GM21515 (cell line): ENCODE results near the gene AMER2.

ENCODE experiments used
- ATAC-seq: cut with Tn5 transposase; IDR thresholded peaks from one replicate; pipeline ENCODE4 v1.9.1; 2021; ENCODE audit not compliant: unreplicated experiment

The AMER2 gene, protein sequence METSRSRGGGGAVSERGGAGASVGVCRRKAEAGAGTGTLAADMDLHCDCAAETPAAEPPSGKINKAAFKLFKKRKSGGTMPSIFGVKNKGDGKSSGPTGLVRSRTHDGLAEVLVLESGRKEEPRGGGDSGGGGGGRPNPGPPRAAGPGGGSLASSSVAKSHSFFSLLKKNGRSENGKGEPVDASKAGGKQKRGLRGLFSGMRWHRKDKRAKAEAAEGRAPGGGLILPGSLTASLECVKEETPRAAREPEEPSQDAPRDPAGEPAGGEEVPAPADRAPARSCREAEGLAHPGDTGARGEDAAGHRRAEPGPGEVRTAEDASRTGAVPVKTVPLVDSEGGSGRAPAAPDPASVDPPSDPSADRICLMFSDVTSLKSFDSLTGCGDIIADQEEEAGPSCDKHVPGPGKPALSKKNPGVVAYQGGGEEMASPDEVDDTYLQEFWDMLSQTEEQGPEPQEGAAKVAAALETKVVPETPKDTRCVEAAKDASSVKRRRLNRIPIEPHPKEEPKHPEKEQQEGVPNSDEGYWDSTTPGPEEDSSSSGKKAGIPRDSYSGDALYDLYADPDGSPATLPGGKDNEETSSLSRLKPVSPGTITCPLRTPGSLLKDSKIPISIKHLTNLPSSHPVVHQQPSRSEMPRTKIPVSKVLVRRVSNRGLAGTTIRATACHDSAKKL

GRCh38 chr13:25171517-25172302 is at the start of gene AMER2:
Gene AMER2, minus strand, starts transcription at chr13:25172288. Its CDS starts 669 bp downstream, at chr13:25171619.
- no peak for ATAC-seq

DNA sequence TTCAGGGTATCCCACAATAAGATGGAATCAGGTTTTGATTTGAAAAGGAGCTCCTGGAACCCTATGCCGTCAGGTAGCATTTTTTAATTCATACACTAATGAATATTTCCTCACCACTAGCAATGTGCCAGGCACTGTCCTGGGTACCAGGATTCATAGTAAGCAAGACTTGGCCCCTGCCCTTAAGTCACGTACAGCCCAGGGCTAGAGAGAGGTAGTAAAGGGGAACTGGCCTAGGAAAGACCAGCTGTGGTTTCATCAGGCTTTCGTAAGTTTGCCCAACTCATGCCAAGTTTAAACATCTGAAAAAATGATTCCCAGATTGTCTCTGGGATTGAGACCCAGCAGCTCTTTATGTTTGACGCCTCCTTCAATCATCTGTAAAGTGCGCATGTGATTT is 45.9 kb upstream of the AMER2 start:
- ATAC-seq = no peak

- ATAC-seq = no peak
Measured at GRCh38 chr13:25217023-25217885, 45.2 kb upstream of the AMER2 start.

- ATAC-seq = no peak
Measured at GRCh38 chr13:25215253-25215575, 43.1 kb upstream of the AMER2 start.

GRCh38 chr13:25214491-25215252 is 42.6 kb upstream of the AMER2 start:
- no peak for ATAC-seq

DNA sequence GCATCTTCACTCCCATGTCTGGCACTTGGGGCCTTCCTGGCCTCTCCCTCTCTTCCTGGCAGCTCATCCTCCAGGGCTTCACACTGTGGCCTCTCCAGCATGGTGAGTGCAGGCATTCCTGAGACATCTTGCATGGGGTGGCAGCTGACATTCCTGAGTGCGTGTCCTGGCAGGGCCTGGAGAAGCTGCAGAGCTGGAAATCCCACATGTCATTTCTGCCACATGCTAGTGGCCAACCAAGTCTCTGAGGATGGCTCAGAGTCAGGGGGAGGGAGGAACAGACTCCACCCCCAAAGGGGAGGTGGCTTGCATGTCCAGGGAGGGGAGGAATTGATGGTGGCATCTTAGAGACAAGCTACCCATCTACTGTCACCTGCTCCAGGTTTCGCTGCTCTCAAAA is 41.6 kb upstream of the AMER2 start:
- no peak for ATAC-seq

DNA sequence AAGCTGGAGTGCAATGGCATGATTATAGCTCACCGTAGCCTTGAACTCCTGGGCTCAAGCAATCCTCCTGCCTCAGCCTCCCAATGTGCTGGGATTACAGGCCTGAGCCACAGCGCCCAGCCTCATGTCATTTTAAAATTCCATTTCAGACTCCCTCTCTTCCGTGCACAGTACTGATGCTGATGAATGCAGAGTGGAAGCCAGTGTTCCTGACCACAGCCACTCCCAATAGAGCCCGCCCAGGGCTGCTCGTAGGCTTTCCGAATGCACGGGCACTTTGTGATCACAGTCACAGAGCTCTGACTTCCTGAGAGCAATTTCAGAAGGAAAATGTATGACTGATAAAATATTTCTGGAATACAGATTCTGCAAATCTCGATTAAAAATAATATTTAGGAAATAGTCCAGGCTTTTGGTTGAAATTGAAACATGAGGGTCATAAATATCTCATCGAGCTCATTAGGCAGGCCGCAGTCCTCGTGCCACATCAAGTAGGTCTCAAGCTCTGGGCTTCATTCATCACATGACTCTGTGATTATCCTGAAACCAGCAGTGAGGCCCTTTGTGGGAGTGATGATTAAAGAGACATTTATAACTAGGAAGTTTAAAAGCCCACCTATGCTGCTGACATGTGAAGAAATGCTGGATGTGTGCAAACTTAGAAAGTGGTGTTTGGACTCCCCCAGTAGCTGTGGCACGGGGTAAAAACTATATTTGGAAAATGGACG is 38.9 kb upstream of the AMER2 start:
- ATAC-seq = no peak

DNA sequence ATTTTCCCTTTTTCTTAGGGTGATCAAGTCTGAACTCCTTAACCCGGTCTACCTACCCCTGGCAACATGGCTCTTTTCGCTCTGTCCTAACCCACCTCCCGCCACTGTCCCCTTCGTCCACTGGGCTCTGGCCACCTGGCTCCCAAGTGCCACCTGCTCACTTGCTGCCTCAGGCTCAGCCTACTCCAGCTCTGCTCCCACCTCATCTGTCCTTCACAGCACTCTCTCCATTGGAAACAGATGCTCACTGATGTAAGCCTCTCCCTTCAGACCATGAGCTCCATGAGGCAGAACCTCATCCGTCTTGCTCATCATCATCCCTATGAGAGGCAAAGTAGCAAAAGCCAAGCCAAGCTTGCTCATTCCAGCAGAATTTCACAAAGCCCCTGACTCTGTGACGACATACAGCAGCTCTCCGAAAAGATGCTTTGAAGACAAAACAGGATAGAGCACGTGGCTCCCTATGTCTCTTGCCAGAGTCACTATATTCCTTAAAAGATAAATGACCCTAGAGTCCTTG is 35.3 kb upstream of the AMER2 start:
- ATAC-seq = no peak

GRCh38 chr13:25204863-25205262 is 32.8 kb upstream of the AMER2 start:
- no peak for ATAC-seq

DNA sequence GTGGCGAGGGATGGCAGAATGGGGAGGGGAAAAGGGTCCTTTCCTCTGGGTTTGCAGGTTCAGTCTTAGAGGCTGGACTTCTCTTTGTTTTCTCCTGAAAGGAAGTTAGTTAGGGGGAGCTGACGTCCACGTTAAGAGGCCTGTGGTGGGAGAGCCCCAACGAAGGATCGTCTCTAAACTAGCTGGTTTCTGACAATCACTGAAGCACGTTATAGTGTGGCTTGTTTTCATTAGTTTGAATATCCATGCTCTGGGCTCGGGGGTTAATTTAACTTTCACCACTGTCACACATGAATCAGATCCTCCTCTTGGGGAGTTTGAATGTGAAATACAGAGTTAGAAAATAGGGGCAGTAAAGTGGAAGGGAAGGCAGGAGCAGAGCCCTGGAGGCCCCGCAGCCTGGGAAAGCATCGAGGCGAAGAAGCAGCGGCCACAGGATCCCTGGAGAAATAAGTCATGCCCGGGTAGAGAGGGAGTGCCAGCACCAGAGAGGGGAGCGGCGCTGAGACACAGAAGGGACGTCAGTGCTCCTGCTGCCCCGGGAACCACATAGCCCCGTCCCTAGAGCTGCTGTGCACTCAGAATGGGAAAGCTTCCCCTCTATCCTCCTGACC is 31.1 kb upstream of the AMER2 start:
- ATAC-seq = no peak

GRCh38 chr13:25200783-25201182 is 28.7 kb upstream of the AMER2 start:
- ATAC-seq = no peak

- ATAC-seq = no peak
Measured at GRCh38 chr13:25198647-25199046, 26.6 kb upstream of the AMER2 start.

DNA sequence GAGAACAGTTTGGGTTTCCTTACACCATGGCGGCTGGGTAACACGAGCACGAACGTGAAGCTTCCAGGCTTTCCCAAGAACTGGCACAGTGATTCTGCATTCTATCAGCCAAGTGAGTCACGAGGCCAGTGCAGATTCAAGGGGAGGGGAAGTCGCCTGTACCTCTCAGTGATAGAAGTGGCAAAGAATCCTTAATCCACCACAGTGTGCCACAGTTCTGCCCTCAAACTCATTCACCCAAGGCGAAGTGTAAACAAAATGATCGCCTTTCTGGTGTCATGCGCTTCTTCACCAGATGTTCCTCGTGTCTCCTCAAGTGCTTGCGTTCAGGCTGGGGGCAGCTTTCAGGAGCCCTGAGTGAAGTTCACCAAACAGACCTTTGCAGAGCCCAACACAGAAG is 24.9 kb upstream of the AMER2 start:
- ATAC-seq = no peak

DNA sequence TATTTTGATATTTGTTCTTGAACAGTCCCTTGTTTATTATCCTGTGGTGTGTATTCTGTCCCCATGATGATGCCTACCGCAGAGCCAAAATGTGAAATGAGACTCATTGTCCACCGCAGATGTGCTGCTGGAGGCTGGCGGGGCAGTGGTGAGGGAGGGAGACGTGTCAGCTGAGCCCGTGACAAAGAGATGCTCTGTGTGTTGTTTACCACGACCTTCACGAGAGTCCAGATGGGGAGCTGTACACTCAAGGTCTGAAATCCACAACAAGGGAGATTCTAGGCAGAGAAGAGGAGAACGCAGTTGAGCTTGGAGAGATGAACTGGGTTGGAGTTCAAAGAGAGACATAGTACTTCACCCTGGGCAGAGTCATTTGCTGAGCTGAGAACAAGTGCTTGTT is 20.8 kb upstream of the AMER2 start:
- no peak for ATAC-seq

DNA sequence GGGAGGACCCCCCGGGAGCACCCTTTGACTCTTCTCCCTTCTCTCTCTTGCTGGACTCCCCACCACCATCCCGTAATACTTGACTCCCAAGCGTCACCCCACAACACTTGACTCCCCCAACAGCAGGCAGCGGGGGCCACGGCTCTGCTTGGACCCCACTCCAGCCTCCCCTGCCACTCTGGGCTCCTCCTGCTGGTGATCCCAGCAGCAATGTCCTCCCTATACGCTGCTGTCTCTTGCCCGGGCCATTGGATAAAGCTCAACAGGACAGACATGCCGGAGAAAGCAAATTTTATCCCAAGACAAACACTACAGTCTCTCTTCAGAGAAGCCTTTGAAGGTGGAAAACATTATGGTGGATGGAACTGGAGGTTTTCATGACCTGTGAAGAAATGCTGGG is 20.4 kb upstream of the AMER2 start:
- ATAC-seq = no peak

DNA sequence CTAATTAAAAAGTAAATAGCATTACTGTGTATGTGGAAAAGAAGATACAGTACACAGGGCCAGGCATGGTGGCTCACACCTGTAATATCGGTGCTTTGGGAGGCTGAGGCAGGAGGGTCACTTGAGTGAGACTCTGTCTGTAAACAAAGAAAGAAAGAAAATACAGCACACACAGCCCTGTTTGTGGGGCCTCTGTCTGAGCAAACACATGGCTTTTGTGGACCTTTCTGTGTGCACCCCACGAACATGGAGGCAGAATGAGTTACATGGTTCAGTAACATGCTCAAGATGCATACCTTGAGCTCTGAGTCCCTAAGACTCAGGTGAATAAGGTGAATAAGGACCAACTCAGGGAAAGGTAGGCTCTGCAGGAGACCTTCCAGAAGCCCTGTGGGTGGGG is 20.0 kb upstream of the AMER2 start:
- no peak for ATAC-seq

DNA sequence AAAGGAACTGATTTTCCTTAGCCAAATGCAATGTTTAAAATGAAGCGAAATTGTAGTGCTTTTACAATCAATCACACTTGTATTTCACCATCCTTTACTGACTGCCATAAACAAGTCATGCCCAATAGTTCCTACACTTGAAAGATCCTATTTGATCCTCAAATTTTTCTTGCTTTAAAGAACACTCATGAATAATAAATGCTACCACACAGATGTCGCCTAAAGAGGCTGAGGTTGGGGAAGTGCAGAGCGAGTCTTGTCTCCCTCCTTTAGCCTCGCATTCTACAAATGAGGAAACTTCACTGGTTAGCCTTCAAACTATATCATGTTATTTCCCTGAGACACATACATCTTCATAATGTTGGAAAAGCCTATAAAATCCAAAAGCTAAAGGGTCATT is 18.7 kb upstream of the AMER2 start:
- ATAC-seq = no peak

DNA sequence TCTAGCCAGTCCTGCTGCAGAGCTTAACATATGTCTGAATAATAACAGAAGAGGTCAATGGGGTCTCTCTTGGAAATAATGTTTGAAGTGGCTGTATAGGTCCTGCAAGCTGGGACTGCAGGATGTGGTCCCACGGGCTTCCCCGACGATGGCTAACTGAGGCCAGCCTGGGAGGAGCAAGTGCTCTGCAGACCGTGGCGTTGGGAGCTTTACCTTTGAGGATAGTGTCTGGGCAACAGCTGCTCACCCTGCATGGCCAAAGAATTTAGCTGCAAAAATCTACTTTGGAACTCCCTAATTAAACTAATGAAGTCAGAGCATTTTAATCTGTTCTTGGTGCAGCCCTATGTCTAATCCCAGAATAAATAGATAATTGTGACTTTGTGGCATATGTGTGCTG is 18.2 kb upstream of the AMER2 start:
- no peak for ATAC-seq

- no peak for ATAC-seq
Measured at GRCh38 chr13:25187596-25187995, 15.5 kb upstream of the AMER2 start.
